ENCODE data around the gene LTBP2. TPM values are rescaled to one million over a fixed set of nuclear protein-coding genes. Genes with fewer than 3 reads are reported as not detected.
A peak's percentile ranks its signal among the peaks of the same experiment; 100 is the strongest.

LTBP2 gene
- total RNA-seq, 1 donor from 2014 or later, result 39.5 TPM

DNA sequence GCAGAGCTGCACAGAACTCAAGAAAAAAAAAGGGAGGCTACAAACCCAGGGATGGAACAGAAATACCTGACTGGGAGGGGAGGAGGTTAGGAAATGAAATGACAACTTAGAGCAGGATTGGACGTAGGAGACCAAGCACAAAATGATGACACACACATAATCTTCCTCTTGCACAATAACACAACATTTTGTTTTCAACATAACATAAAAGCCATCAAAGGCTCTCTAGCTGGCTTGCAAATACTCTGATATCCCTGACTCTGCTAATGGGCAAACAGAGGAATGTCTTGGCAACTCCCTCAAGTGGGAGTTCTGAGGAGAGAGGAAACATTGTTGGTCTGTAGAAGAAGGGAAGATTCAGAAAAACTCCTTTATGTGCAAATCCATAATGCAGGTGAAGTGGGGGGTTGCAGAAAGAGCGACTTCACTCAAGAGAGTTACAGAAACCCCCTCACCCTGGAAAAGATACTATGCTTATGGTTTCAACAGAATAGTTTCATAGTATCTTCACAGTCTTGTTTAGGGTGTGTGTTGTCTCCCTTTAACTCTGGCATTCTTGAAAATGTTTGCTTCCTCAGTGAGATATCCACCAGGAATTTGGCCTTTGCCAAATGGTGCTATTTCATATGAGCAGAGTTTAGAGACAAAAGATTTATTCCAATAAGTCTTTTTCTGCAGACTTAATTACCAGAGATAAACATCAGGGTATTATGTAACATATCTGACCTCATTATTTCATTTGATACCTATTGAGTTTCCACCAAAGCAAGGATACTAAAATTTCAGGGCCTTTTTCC lies 43.8 kb upstream of the LTBP2 start:
- TF ChIP-seq, protein P1, sequence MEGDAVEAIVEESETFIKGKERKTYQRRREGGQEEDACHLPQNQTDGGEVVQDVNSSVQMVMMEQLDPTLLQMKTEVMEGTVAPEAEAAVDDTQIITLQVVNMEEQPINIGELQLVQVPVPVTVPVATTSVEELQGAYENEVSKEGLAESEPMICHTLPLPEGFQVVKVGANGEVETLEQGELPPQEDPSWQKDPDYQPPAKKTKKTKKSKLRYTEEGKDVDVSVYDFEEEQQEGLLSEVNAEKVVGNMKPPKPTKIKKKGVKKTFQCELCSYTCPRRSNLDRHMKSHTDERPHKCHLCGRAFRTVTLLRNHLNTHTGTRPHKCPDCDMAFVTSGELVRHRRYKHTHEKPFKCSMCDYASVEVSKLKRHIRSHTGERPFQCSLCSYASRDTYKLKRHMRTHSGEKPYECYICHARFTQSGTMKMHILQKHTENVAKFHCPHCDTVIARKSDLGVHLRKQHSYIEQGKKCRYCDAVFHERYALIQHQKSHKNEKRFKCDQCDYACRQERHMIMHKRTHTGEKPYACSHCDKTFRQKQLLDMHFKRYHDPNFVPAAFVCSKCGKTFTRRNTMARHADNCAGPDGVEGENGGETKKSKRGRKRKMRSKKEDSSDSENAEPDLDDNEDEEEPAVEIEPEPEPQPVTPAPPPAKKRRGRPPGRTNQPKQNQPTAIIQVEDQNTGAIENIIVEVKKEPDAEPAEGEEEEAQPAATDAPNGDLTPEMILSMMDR (IDR thresholded peaks at IDR 0.05), result no peak
- no peak for DNase-seq
- Histone ChIP-seq H3K27ac (peak overlapping the region; percentile 49), H3K36me3 (peaks cover 32% of the 10 kb centered on the region), H3K27me3 (ENCODE audit: low read depth) (no peaks in the 10 kb centered on the region), H3K4me1 (peaks cover 7% of the 10 kb centered on the region), H3K4me3 (no peak overlapping the region), H3K9me3 (no peaks in the 10 kb centered on the region)
- peak in 1 of 2 donors; percentile 24 for ATAC-seq
- intact Hi-C loops (cut with DNase I), result no loop called here

DNA sequence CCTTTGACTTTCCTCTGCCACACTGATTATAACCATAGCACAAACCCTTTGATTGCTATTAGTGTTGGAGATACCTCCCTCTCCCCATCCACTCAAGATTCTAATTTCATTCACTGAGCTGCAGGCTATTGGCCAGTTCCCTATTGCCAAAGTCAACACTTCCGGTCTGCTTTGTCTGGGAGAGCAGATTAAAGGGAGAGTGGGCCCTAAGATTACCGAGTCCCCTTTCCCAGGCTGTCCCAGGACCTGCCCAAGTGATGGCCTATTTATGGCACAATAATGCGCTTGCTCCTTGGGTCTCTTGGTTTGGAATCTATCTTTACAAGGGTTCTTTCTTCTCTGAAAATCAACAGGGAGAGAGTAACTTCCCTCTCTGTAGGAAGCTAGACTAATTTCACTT lies 42.9 kb upstream of the LTBP2 start:
- H3K27ac ChIP-seq, result peak overlapping the region; percentile 49

GRCh38 chr14:74653386-74654138 lies 41.5 kb upstream of the LTBP2 start:
- H3K4me1 ChIP-seq, result peaks cover 13% of the 10 kb centered on the region
- H3K27me3 ChIP-seq (ENCODE audit: low read depth), result no peaks in the 10 kb centered on the region
- H3K27ac ChIP-seq, result no peak overlapping the region
- H3K9me3 ChIP-seq, result no peaks in the 10 kb centered on the region
- no peak overlapping the region for H3K4me3 ChIP-seq
- no peak for DNase-seq
- H3K36me3 ChIP-seq, result peaks cover 17% of the 10 kb centered on the region
- no peak for ATAC-seq
- intact Hi-C loops (cut with DNase I), result no loop called here
- TF ChIP-seq, protein P1 (IDR thresholded peaks at IDR 0.05), result no peak

More for the DNA sequence above, 42.9 kb upstream of the LTBP2 start:
- Histone ChIP-seq H3K4me1 (peaks cover 8% of the 10 kb centered on the region), H3K27me3 (ENCODE audit: low read depth) (no peaks in the 10 kb centered on the region), H3K4me3 (no peak overlapping the region), H3K9me3 (no peaks in the 10 kb centered on the region), H3K36me3 (peaks cover 23% of the 10 kb centered on the region)
- no peak for ATAC-seq
- DNase-seq, result no peak
- TF ChIP-seq, protein P1 (IDR thresholded peaks at IDR 0.05), result no peak
- intact Hi-C loops (cut with DNase I), result no loop called here

DNA sequence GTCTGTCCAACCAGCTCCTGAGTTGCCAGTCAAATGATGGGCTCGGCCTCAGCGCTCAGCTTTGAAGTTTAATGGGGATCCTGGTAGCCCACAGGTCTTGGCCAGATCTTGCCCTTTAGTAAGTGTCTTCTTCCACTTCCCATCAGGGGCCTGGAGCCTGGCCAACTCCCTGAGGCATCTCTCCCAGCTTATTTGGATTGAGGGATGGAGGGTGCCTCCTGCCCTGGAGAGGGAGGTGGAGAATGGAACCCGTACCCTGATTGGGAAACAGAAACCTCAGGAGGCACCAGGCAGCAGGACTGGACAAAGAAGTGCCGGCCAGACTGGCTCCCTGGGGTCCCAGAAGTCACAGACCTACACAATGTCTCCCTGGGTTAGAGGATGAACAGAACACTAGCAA lies 40.5 kb upstream of the LTBP2 start:
- Histone ChIP-seq H3K36me3 (peaks cover 11% of the 10 kb centered on the region), H3K9me3 (no peaks in the 10 kb centered on the region), H3K27me3 (ENCODE audit: low read depth) (no peaks in the 10 kb centered on the region), H3K27ac (no peak overlapping the region), H3K4me3 (no peak overlapping the region), H3K4me1 (peaks cover 23% of the 10 kb centered on the region)
- intact Hi-C loops (cut with DNase I), result no loop called here
- DNase-seq, result no peak
- ATAC-seq, result no peak
- TF ChIP-seq, protein P1 (IDR thresholded peaks at IDR 0.05), result no peak

DNA sequence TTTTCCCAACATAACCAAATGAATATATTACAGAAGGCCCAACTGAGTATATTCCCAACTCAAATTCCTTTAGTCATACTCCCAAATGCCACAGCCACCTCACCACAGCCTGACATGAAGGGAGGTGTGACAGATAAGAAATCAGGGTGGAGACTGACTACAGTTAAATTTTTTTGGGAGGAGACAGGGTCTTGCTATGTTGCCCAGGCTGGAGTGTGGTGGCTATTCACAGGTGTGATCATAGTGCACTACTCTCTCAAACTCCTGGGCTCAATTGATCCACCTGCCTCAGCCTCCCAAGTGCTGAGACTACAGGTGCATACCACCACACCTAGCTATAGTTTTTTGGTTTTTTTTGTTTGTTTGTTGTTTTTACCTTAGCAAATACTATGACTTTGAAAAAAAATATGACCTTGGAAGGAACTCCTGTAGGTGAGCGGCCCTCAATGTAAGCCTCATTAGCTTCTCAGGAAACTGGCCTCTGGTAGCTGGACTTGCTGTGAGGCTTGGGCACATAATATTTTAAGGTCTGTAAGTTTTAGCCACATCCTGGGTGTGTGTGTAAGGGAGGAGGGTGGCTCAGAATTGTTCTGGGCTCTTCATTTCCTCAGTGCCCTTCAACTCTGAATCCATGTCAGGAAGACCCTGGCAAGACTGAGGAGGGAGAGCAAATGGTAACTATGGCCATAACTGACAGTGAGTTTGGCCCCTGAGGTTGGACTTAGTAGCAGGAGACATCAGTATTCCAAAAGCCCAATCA lies 39.1 kb upstream of the LTBP2 start:
- intact Hi-C loops (cut with DNase I), result no loop called here
- Histone ChIP-seq H3K9me3 (no peaks in the 10 kb centered on the region), H3K4me3 (no peak overlapping the region), H3K27ac (no peak overlapping the region), H3K4me1 (peaks cover 25% of the 10 kb centered on the region), H3K27me3 (ENCODE audit: low read depth) (no peaks in the 10 kb centered on the region), H3K36me3 (no peaks in the 10 kb centered on the region)
- DNase-seq (no peak), ATAC-seq (no peak)
- TF ChIP-seq, protein P1 (IDR thresholded peaks at IDR 0.05), result no peak

Data from lower lobe of right lung (tissue), 2 donors.